Brain microvascular endothelial cell (primary cell): ENCODE results near the gene PRPH2.
"Not testable (repeated sequence)": the region's sequence is repeated elsewhere in the genome, so short reads cannot be mapped to it uniquely, and the experiment has no call there.

ENCODE experiments used
- DNase-seq: peaks from one replicate; pipeline ENCODE4 v3.0.0-alpha.2; 2020
- H3K27ac ChIP-seq: fragments of 250-450 bp; sonication (Bioruptor Pico); 2 replicates; pipeline ENCODE4 v1.5.1; 2020; ENCODE audit warnings: mild to moderate bottlenecking, moderate library complexity
- H3K27me3 ChIP-seq: fragments of 250-450 bp; sonication (Bioruptor Pico); replicated peaks from 2 replicates; pipeline ENCODE4 v1.5.1; 2020; ENCODE audit warnings: mild to moderate bottlenecking
- H3K36me3 ChIP-seq: fragments of 250-450 bp; sonication (Bioruptor Pico); replicated peaks from 2 replicates; pipeline ENCODE4 v1.5.1; 2020; ENCODE audit warnings: mild to moderate bottlenecking
- H3K4me3 ChIP-seq: 2 replicates; pipeline ENCODE4 v1.5.1; 2011; ENCODE audit warnings: low read depth, mild to moderate bottlenecking, control low read depth, low read length, moderate library complexity
- CTCF ChIP-seq: IDR thresholded peaks from 2 replicates; pipeline ENCODE4 v1.5.1; 2011; ENCODE audit warnings: low read depth, mild to moderate bottlenecking, moderate library complexity, low read length, control low read depth, inconsistent platforms; ENCODE audit errors: missing control alignments
- in situ Hi-C: cut with HindIII; loops from 2 replicates; pipeline ENCODE4 v1.10.0; 2017; ENCODE audit warnings: low sequenced_read_pairs, low pct_ligation_motif_present

PRPH2 gene

GRCh38 chr6:42690151-42690702, 32.2 kb downstream of the PRPH2 start:
- Histone ChIP-seq H3K27me3 (no peaks in the 10 kb centered on the region), H3K36me3 (peaks cover 28% of the 10 kb centered on the region), H3K27ac (no peak overlapping the region), H3K4me3 (no peak overlapping the region)
- no peak for DNase-seq
- in situ Hi-C loops: no loop called here
- no peak for TF ChIP-seq CTCF

- Histone ChIP-seq H3K4me3 (no peak overlapping the region), H3K27me3 (no peaks in the 10 kb centered on the region), H3K27ac (no peak overlapping the region), H3K36me3 (peaks cover 33% of the 10 kb centered on the region)
- in situ Hi-C loops: no loop called here
- no peak for TF ChIP-seq CTCF
- DNase-seq: no peak
Measured at GRCh38 chr6:42689371-42689770, 33.0 kb downstream of the PRPH2 start.

DNA sequence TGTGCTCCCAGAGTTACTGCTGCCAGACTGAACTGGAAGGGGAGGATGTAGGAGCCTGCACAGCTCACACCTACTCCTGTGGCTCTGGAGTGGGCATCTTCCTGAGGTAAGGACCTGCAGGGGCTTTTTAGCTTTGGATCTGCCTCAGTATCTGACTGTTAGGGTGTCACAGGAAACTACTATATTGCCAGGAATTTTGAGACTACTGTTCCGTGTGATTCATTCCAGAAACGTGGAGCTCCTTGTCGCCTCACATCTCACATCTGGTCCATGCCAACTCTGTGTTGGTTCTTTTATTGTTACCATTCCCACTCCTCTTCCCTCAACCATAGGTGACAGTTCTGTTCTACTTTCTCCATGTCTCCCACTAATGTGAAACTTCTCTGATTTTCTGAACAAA, 34.1 kb downstream of the PRPH2 start:
- Histone ChIP-seq H3K27ac (no peak overlapping the region), H3K36me3 (peaks cover 35% of the 10 kb centered on the region), H3K27me3 (no peaks in the 10 kb centered on the region), H3K4me3 (no peak overlapping the region)
- in situ Hi-C loops: no loop called here
- no peak for DNase-seq
- TF ChIP-seq CTCF: no peak

DNA sequence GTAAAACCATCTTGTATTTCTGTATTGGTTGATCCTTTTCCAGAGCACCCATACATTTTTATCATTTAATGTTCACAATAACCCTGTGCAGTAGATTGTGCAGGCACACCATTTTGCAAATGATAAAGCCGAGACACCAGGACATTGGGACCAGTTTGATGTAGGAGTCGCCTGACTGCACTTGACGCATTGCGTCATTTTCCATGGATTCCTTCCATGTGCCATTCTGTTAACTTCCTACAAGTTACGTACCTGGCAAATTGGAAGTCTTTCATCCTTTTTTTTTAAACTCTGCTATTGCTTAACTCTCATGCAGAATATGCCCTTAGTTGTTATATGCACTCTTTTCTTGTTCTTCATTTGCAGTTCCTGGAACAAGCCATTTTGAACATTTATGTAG, 43.0 kb downstream of the PRPH2 start:
- in situ Hi-C loops: no loop called here
- no peak for DNase-seq
- no peak for TF ChIP-seq CTCF
- Histone ChIP-seq H3K4me3 (no peak overlapping the region), H3K36me3 (peaks cover 48% of the 10 kb centered on the region), H3K27ac (no peak overlapping the region), H3K27me3 (no peaks in the 10 kb centered on the region)

DNA sequence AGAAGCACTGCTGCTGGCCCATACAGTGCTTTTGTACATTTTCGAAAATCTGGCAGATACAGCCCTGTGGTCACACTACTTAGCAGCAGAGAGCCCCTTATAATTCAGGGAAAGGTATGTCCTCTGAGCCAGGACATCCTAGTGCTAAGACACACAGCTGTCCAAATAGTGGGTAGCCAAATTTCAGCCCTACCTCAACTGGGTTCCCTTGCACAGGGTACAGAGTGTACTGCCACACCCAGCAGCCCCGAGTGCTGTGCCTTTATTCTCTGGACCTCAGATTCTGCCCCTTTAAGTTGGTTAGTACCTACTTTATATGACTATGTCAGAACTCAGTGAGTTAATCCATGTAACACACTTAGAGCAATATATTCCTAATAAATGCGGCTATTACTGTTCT, 47.6 kb downstream of the PRPH2 start:
- no peak for DNase-seq
- no peak for TF ChIP-seq CTCF
- in situ Hi-C loops: loop anchor here (25.0 kb wide), 1 partner anchor 188 kb away; no protein-coding TSS in a partner anchor
- Histone ChIP-seq H3K4me3 (no peak overlapping the region), H3K27ac (no peak overlapping the region), H3K27me3 (no peaks in the 10 kb centered on the region), H3K36me3 (peaks cover 79% of the 10 kb centered on the region)

DNA sequence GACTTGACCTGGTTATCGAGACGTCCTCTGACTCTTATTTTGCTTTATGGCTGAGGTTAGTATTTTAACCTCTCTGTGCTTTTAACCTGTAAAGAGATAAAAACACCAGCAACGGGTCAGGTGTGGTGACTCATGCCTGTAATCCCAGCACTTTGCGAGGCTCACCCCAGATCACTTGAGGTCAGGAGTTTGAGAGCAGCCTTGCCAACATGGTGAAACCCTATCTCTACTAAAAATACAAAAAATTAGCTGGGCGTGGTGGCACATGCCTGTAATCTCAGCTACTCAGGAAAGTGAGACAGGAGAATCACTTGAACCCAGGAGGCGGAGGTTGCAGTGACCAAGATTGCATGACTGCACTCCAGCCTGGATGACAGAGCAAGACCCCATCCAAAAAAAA, 48.0 kb downstream of the PRPH2 start:
- not testable (repeated sequence) for DNase-seq, H3K27ac ChIP-seq, H3K27me3 ChIP-seq, H3K4me3 ChIP-seq
- in situ Hi-C loops: loop anchor here (25.0 kb wide), 1 partner anchor 188 kb away; no protein-coding TSS in a partner anchor
- H3K36me3 ChIP-seq: peaks cover 79% of the 10 kb centered on the region
